MV-4-11 (cell line): ENCODE results near the gene SRSF9.

Experiments
- DNase-seq: peaks from one replicate; lab custom pipeline; 2025; lab: John Stamatoyannopoulos, UW

The SRSF9 gene

DNA sequence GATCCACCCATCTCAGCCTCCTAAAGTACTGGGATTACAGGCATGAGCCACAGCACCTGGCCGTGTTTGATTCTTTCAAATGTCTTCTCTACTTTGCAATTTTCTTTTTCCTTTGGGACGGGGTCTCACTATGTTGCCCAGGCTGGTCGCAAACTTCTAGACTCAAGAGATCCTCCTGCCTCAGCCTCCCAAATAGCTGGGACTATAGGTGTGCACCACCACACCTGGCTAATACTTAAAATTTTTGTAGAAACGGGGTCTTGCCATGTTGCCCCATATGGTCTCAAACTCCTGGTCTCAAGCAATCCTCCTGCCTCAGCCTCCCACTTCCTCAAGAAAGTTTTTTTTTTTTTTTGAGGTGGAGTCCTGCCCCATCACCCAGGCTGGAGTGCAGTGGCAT, 21.6 kb downstream of the SRSF9 start:
- DNase-seq: no peak

DNA sequence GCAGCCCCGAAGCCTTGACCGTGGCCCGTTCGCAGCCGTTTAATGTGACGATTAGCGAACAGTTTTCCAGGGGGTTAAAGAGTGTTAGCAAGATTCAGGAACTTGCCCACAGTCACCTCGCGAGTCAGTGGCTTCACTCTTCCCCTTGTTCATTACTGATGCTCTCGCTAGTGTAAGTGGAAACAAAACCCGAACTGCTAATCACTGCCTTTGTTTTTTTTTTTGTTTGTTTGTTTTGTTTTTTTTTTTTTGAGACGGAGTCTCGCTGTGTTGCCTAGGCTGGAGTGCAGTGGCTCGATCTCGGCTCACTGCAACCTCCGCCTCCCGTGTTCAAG, 22.7 kb downstream of the SRSF9 start:
- peak; percentile 9 for DNase-seq

DNA sequence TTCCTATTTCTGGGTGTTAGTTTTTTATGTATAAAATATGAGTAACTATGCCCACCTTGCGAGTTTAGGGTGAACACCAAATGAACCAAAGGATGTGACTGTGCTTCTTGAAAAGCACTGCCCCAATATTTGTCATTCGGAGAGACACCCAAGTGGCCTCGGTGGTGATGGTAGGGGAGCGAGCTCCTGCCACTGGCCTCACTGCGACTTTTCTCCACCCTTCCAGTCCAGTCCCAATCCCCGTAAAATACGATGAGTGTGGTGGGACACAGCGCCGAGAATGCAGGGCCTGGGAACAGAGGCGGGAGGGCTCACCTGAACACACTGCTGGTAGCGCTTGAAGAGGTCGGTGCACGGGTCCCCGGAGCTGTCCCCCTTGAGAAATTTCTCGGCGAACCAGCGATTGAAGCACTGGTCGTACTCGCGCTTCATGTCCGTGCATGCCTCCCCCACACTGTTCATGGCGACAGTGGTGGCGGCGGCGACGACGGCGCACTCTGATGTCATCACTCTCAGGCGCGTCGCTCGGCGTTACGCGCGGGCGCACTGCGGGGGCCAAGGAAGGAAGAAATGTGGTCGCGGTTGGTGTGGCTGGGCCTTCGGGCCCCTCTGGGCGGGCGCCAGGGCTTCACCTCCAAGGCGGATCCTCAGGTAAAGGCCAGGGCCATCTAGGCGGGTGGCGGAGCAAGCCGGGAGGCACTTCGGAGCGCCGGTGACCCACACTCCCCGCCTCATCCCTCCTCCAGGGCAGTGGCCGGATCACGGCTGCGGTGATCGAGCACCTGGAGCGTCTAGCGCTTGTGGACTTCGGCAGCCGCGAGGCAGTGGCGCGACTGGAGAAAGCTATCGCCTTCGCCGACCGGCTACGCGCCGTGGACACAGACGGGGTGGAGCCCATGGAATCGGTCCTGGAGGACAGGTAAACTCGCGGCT, 23.4 kb downstream of the SRSF9 start, which contains the start of the genes GATC and TRIAP1:
TSS of gene GATC (plus strand) at position 534 of the 933 bp plus-strand sequence. CDS start at position 571, 37 bp downstream.
TSS of gene TRIAP1 (minus strand) at position 474 of the 933 bp plus-strand sequence. CDS start at position 462, 12 bp downstream.
- DNase-seq: peak; percentile 75

DNA sequence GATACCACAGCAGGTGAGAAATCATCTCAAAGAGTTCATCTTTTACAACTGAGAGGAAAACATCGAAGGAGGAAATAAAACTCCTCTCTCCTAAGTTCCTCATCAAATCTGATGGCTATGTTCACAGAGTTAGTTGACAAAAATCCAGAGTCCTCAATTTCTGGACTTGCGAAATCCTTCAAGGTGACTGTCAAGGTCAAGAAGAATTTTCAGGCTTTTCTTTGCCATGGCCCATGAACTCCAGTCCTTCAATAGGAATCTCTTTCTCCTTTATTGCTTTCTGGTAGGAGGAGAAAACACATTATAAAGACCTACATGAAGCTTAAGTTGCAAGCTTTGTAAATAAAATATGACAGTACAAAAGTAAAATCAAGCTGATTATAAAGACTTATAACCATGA, 24.9 kb downstream of the SRSF9 start:
- DNase-seq: no peak

DNA sequence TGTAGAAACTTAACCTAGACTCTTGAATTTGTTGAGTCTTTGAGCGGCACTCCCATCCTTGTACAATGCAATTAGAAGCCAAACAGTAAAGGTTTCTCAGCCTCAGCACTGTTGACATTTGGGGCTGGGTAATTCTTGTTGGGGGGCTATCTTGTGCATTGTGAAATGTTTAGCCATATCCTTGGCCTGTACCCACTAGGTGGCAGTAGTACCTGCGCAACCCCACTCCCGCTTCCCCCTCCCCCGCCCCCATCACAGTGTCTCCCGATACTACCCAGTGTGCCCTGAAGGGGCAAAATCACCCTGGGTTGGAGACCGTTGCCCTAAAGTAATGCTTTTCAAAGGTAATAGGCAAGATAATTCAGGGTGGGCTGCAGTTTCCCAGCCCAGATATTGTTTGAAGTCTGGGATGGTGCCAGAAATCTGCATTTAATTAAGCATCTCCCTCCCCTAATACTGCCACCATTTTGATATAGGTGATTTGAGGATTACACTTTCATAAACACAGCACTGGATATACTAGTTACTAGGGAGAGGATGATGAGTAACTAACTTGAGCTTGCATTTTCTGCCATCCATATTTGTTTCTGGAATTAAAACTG, 29.8 kb downstream of the SRSF9 start:
- peak; percentile 47 for DNase-seq

DNA sequence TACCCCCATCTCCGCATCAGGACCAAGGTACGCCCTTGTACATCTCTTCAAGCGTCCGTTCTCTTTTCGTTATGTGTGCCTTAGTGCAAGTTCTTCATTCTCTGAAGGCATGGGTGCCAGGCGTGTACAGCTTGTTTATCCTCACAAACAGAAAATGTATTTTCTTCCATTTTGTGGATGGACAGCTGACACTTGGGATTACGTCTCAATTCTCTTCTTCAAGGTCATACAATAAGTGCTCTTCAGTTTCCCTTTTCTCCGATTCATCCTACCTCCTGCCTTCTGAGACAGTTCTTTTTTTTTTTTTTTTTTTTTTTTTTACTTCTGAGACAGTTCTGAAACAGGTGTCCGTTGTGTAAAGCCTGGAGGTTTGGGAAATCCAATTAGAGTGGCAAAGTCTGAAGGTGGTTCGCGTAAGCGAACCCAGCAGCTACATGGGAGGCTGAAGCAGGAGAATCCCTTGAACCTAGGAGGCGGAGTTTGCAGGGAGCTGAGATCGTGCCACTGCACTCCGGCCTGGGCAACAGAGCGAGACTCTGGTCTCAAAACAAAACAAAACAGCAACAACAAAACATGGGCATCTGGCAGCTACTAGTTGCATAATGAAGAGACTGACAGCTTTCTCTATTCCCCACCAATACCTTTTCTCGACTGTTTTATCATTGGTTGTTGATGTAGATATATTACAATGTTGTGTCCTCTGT, 30.9 kb downstream of the SRSF9 start:
- DNase-seq: no peak

DNA sequence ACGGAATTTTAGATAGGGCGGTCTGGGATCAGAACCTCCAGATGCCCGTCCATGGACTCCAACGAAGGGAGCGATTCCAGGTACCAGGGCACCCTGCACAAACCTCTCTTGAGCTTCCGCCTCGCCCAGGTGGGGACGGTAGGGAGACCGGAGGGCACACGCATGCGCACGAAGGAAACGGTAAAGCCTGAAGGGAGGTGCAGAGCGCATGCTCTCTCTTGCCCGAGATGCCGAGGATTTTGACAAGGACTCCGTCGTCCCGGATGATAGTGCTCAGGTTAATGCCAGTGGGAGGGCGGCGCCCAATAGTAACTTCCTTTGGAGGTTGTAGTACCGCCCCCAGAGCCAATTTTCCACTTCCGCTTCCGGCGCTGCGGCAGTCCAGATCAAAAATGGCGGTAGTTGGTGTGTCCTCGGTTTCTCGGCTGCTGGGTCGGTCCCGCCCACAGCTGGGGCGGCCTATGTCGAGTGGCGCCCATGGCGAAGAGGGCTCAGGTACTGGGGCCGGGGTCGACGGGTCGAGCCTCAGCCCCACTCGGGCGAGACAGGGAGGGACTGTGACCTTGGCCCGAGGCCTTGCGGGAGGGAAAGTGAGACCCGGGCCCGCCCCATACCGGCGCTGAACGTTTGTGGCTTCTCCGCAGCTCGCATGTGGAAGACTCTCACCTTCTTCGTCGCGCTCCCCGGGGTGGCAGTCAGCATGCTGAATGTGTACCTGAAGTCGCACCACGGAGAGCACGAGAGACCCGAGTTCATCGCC, 31.6 kb downstream of the SRSF9 start, which contains the start of gene COX6A1:
TSS of gene COX6A1 (plus strand) at position 379 of the 760 bp plus-strand sequence. CDS start at position 393, 14 bp downstream.
- peak; percentile 98 for DNase-seq

DNA sequence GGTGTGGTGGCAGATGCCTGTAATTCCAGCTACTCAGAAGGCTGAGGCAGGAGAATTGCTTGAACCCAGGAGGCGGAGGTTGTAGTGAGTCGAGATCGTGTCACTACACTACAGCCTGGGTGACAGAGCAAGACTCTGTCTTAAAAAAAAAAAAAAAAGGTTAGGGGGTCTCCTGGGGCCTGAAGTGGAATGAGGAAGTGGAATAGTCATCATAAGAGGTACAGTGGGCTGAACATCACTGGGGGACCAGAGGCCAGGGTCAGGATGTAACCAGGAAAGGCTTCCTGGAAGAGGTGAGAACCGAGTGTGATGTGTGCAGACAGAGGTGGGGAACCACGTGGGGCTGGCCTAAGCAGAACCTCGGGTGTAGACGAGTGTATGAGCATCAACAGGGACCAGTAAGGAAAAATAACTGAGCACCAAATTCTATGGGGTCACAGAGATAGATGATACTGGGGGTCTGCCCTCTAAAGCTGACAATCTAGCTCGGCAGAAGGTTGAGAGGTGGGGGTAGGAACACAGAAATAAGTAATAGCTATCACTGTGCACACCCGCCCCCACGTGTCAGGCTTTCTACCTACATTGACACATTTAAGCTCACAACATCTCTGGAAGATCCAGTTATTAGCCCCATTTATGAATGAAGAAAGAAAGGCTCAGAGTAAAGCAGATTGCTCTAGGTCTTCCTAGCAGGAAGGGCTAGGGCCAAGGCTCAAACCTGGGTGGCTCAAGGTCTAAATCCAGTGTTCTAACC, 36.6 kb downstream of the SRSF9 start:
- DNase-seq: no peak

DNA sequence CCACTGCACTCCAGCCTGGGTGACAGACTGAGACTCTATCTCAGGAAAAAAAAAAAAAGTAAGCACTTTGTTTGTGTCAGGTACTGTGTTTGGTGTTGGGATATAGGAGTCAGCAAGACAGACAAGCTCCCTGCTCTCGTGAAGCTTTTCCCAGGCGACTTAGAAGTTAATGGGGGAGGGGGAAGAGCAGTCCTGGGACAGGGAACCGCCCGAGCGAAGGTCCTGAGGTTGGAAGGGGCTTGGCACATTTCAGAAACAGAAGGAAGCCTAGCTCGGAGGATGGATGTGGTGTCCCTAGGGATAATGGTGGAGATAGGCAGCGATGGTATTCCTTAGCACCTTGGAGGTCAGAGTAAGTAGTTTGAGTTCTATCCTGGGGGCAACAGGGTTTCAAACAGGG, 40.2 kb downstream of the SRSF9 start:
- no peak for DNase-seq

DNA sequence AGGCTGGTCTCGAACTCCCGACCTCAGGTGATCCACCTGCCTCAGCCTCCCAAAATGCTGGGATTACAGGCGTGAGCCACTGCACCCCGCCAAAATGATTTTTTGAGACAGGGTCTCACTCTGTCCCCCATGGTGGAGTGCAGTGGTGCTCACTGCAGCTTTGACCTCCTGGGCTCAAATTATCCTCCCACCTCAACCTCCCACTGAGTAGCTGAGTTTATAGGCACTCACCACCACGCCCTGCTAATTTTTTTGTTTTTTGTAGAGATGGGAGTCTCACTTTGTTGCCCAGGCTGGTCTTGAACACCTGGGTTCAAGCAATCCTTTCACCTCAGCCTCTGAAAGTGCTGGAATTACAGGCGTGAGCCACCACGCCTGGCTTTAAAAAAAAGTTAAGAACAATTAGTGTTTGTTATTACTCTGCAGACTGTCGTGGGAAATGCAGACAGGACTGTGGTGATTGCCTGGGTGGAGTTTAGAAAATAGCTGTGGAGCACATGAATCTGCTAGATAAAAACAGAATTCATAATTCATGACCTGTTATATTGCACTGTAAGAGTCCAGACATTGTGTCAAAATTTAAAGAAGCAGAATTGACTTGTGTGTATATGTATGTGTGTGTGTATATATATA, 40.8 kb downstream of the SRSF9 start:
- DNase-seq: no peak

DNA sequence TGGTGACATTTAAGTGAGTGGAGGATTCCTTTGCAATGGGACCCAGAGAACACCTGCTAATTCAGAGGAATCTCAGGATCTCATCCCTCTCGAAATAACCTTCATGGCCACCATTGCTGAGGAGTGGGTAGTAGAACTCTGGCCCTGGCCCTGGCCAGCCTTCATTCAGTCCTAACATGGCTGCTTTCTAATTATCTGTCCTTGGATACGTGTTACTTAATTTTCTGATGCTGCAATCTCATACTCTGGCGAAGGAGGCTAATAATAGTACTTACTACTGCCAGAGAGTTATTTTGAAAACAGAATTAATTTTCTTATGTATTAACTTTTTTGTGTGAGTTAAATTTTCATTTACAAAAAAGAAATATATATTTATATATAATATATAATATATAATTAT, 43.8 kb downstream of the SRSF9 start:
- no peak for DNase-seq

DNA sequence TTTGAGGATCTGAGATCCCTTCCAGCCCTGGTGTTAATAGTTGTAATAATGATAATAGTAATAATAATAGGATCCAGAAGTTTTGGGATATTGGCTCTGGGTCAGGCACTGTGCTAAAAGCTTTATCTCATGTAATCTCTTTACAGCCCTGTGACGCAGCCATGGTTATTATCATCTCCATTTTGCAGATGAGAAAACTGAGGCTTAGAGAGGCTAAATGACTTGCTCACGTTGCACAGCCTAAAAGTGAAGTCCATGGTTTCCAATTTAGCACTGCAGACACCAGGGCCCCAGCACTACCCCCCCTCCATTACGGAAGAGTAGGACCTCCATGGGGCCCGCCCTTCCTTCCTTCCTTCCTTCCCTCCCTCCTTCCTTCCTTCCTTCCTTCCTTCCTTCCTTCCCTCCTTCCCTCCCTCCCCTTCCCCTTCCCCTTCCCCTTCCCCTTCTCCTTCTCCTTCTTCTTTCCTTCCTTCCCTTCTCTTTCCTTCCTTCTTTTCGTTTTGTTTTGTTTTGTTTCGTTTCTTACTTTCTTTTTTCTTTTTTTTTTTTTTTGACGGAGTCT, 46.6 kb downstream of the SRSF9 start:
- no peak for DNase-seq

DNA sequence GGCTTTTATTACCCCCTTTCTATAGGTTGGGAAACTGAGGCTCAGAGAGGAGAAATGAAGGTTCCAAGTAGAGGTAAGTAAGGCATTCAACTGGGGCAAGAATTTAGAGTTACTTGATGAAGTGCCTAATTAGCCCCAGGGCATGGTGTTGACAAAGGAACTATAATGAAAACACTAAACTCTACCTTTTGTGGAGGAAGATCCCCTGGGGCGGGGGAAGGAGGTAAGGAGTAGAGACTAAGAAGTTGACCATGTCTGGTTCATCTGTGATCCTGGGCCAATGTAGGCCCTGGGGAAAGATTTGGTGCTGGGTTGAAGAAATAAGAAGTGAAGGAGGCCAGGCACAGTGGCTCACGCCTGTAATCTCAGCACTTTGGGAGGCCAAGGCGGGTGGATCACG, 47.8 kb downstream of the SRSF9 start:
- no peak for DNase-seq

DNA sequence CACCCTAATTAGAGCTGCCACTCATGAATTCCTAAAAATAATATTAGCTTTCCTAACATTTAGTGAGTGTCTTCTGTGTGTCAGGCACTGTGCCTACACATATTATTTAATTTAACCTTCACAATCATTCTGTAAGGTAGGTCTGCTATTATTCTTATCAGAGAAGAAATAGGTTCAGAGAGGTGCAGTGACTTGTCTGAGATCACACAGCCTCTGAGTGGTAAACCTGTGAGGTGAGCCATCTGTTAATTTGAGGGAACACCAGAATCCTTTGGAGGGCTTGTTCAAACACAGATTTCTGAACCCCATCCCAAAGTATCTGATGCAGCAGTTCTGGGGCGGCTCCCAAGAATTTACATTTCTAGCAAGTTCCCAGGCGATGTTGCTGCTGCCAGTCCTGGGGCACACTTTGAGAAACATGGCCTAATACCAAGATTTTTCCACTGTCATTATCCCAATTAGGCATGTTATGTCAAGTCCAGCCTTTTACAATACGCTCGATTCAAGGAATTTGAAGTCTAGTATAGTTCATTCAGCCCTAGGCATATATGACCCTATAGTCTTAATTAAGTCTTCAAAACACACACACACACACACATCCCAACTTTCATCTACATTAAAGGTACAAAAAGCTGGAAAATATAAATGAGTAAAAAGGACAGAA, 51.5 kb downstream of the SRSF9 start:
- no peak for DNase-seq

DNA sequence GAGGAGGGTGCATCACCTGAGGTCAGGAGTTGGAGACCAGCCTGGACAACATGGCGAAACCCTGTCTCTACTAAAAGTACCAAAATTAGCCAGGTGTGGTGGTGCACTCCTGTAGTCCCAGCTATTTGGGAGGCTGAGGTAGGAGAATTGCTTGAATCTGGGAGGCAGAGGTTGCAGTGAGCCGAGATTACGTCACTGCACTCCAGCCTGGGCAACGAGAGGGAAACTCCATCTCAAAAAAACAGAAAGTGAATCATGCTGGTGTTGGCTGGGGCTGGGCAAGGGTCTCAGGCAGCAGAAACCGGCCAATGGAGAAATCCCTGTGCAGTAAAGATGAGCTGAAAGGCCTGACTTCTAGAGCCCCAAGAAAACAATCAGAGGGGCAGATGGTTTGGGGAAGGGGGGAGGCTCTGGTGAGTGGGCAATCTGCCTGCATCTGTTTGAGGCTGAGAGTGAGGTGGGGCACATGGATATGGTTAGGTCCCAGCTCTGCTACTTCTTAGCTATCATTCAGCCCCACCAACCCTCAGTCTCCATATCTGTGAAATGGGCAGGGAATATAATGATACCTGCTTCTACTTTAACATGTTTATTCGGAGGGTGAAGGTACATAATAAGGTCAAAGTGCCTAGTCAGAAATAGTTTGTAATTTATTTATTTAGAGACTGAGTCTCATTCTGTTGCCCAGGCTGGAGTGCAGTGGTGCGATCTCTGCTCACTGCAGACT, 52.9 kb downstream of the SRSF9 start:
- no peak for DNase-seq

DNA sequence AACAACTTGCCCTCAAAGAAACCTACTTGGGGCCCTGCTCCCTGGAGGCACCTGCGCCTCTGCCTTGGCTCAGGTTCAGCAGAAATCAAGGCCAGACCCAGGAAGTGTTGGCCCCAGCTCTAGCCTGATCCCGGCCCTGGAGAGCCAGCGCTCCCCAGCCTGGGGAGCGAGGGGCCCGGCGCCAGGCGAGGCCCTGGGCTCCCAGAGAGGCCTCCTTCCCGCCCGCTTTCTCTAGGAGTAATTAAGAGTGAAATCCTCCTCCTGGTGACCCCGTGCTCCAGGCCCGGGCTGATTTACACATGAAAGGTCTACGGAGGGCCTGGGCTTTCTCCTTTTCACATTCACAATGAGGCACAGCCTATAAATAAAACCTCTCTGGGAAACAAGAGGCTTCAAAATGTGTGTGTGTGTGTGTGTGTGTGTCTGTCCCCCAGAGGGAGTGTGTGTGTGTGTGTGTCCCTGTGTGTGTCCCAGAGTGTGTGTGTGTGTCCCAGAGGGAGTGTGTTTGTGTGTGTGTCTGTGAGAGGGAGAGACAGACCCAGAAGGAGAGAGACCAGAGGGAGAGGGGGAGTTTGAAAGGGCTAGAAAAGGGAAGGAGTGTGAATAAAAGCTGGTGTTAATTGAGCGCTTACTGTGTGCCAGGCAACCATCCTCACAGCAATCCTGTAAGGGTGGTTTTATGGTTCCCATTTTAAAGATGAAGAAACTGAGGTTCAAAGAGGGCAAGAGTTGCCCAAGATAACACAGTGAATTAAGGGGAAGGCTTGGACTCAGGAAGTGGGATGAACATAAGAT, 55.5 kb downstream of the SRSF9 start:
- no peak for DNase-seq

DNA sequence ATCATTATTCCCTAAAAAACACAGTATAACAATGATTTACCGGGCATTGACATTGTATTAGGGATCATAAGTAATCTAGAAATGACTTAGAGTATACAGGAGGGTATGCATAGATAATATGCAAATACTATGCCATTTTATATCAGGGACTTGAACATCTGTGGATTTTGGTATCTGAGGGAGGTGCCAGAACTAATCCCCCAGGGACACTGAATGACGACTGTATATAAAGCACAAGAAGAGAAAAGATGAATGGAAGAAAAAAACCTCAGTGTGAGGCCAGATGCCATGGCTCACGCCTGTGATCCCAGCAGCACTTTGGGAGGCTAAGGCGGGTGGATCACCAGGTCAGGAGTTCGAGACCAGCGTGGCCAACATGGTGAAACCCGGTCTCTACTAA, 57.1 kb downstream of the SRSF9 start:
- no peak for DNase-seq
